HG02970 (cell line): ENCODE data around the gene C15orf62.

Source experiments
- ATAC-seq: cut with Tn5 transposase; IDR thresholded peaks from one replicate; pipeline ENCODE4 v1.9.1; 2021; ENCODE audit warnings: mild to moderate bottlenecking, moderate library complexity, moderate number of reproducible peaks; ENCODE audit not compliant: unreplicated experiment, low FRiP score

Gene C15orf62

GRCh38 chr15:40807888-40808461 is 38.2 kb downstream of the C15orf62 start:
- no peak for ATAC-seq

GRCh38 chr15:40808861-40809450 is 39.2 kb downstream of the C15orf62 start:
- ATAC-seq, result no peak

GRCh38 chr15:40812721-40813425 is 43.1 kb downstream of the C15orf62 start:
- no peak for ATAC-seq

DNA sequence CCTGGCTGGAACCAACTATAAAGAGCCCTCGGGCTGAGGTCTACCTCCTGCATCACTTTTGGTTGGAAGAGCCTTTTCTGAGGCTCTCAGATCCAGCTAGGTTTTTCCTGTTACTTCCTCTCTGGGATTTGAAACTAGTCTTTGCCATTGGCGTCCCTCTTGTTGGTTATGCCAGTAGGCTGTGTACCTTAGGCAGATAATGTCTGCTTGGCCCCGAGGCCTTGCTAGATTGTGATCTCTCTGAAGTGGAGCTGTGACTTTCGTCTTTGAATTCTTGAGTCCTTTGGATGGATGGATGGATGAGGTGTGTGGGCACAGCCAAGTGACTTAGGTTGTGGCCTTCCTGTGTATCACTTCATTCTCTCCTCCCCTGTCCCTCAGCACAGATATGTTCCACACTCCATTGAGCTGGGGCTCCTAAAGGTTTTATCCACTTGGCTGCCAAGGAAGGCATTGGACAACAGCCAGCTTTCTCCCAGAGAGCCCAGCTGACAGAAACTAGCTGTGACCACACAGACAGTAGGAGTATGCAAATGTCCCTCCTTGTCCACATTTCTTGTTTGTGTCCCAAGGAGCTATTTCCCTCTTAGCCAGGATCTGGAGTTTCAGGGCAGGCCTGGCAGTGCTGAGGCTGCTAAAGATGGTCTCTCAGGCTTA is 45.4 kb downstream of the C15orf62 start:
- ATAC-seq, result no peak

DNA sequence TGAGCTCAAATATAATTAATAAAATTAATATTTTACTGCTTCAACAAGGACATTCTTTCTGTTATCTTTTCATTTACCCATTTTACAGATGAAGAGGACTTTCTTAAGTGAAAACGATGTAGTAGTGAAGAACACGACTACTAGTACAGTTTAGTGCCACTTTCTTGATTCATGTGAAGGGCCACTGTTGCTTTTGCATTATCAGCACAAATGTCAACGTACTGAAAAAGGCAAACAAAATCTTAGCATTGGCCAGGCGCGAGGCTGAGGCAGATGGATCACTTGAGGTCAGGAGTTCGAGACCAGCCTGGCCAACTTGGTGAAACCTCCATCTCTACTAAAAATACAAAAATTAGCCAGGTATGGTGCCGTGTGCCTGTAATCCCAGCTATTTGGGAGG is 49.3 kb downstream of the C15orf62 start:
- ATAC-seq, result no peak

DNA sequence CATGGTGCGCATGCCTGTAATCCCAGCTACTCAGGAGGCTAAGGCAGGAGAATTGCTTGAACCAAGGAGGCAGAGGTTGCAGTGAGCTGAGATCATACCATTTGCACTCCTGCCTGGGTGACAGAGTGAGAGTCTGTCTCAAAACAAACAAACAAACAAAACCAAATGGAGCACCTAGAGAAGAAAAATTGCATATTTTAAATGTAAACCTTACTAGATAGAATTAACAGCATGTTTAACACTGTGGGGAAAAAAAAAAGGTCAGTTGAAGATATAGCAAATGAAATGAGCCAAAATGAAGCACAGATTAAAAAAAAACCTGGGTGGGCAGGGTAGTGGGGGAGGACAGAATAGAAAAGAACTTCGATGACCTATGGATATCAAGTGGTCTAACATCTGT is 51.4 kb downstream of the C15orf62 start:
- no peak for ATAC-seq
